SK-N-SH (cell line): Measurements from ENCODE around the gene BTBD3.

Experiments
- CHD2 ChIP-seq: fragments of 150-350 bp; IDR thresholded peaks from 2 replicates; pipeline ENCODE4 v1.6.1; 2018; ENCODE audit warnings: low read length; ENCODE audit not compliant: partially characterized antibody
- CTCF ChIP-seq: fragments of 200-600 bp; sonication (generic); IDR thresholded peaks from 2 replicates; pipeline ENCODE4 v1.6.1; 2017; ENCODE audit warnings: antibody characterized with exemption, mild to moderate bottlenecking, moderate library complexity
- FOXM1 ChIP-seq: IDR thresholded peaks from 2 replicates; pipeline ENCODE4 v1.4.0; 2012; ENCODE audit warnings: low read depth, mild to moderate bottlenecking
- GABPA ChIP-seq: IDR thresholded peaks from 2 replicates; pipeline ENCODE4 v1.4.0; 2012; ENCODE audit warnings: low read depth, mild to moderate bottlenecking
- JUND ChIP-seq: IDR thresholded peaks from 2 replicates; pipeline ENCODE4 v1.4.0; 2012
- MEF2A ChIP-seq: IDR thresholded peaks from 2 replicates; pipeline ENCODE4 v1.4.0; 2012; ENCODE audit warnings: low read depth, borderline replicate concordance
- MXI1 ChIP-seq: IDR thresholded peaks from 2 replicates; pipeline ENCODE4 v1.6.1; 2012; ENCODE audit warnings: mild to moderate bottlenecking, low read depth, low read length, improper control_type of control experiment
- RFX5 ChIP-seq: IDR thresholded peaks from 2 replicates; pipeline ENCODE4 v1.6.1; 2012; ENCODE audit warnings: mild to moderate bottlenecking, improper control_type of control experiment, low read length
- TAF1 ChIP-seq: IDR thresholded peaks from 2 replicates; pipeline ENCODE4 v1.6.1; 2012; ENCODE audit warnings: low read depth, mild to moderate bottlenecking, low read length, moderate library complexity, borderline replicate concordance
- USF1 ChIP-seq: IDR thresholded peaks from 2 replicates; pipeline ENCODE4 v1.4.0; 2012; ENCODE audit warnings: low read depth, borderline replicate concordance
- YY1 ChIP-seq: IDR thresholded peaks from 2 replicates; pipeline ENCODE4 v1.4.0; 2012; ENCODE audit warnings: low read depth, mild to moderate bottlenecking

GRCh38 chr20:11949711-11950110 lies 32.0 kb downstream of the BTBD3 start:
- TF ChIP-seq RFX5 (no peak), YY1 (no peak), MEF2A (no peak), TAF1 (no peak), CTCF (no peak), USF1 (no peak), JUND (no peak), GABPA (no peak), MXI1 (no peak), CHD2 (no peak), FOXM1 (no peak)
